NAMALWA (cell line): Measurements from ENCODE around the gene COL2A1.

ENCODE experiments used
- DNase-seq: peaks from one replicate; pipeline ENCODE4 v3.0.0-alpha.2; 2015; ENCODE audit warnings: low spot score

Gene COL2A1

DNA sequence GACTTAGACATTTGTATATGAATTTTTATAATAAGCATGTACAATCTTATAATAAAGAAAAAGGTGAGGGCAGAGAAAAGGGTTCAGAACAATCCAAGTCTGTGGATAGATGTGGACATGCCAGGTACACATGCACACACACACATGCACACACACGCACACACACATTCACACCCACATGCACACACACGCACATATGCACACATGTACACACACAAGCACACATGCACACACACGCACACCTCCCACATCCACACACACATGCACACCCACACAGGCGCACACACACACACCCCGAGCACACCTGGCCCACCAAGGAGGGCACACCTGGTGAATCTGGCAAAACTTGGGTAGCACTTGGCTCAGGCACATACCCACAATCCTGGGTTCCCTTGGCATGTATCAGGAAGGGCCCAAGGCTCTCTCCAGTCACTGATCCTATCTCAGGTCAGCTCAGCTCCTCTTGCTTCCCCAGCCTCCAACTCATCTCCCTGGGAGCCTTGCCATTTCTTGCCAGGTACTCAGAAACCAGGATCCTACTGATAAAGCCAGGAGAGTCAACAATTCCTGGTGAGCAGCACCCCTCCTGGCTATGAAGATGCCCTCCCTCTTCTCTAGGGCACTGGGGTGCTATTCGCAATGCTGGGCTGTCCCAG, 59.5 kb downstream of the COL2A1 start:
- DNase-seq: no peak

DNA sequence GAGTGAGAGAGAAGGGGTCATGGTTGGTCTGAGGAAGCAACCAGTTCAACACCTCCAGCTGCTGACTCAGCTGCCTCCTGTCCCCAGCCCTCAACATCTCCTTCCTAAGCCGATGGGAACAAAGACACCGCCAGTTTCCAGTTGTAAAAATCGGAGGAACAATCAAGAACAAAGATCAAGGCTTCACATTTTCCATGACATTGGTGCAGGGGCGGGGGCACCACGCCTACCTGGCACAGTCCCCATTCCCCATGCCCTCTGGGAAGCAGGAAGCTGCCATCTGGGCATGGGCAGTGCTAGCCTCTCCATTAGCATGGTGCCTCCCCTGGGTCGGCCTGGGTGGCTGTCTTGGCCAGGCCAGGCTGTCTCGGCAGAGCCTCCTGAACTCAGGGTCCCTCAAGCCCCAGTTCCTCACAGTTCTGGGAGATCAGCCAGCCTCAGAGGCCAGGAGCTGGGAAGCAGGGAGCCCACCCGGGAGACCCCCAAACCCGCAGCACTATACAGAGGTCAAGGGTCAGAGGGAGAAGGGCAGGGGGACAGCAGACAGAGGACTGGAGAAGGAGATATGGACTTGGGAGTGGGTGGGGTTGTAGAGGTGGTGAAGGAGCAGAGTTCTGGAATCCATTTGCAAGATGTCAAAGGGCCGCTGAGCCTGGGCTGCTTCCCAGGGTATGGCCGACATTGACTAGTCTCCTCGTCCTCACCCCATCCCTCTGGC, 60.5 kb downstream of the COL2A1 start:
- no peak for DNase-seq

DNA sequence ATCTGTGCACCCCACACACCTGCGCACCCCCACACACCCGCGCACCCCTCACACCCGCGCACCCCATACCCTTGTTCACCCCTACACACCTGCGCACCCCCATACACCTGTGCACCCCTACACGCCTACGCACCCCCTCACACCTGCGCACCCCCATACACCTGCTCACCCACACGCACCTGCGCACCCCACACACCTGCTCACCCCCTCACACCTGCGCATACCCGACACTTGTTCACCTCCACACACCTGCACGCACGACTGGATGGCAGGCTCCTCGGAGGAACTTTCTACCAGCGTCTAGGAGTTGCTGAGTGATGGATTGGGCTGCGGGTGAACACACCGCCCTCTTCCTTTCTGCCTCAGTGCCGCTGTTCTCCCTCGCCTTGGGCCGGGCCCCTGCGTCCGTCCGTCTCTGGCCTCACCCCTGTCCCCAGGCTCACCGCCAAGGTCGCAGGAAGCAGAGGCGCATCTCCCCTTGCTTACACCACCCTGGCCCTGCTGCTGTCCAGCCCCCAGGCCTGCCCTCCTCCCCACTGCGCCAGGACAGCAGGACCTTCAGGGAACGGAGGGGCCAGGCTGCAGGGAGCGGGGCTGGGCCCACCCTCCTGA, 61.6 kb downstream of the COL2A1 start:
- DNase-seq: no peak

DNA sequence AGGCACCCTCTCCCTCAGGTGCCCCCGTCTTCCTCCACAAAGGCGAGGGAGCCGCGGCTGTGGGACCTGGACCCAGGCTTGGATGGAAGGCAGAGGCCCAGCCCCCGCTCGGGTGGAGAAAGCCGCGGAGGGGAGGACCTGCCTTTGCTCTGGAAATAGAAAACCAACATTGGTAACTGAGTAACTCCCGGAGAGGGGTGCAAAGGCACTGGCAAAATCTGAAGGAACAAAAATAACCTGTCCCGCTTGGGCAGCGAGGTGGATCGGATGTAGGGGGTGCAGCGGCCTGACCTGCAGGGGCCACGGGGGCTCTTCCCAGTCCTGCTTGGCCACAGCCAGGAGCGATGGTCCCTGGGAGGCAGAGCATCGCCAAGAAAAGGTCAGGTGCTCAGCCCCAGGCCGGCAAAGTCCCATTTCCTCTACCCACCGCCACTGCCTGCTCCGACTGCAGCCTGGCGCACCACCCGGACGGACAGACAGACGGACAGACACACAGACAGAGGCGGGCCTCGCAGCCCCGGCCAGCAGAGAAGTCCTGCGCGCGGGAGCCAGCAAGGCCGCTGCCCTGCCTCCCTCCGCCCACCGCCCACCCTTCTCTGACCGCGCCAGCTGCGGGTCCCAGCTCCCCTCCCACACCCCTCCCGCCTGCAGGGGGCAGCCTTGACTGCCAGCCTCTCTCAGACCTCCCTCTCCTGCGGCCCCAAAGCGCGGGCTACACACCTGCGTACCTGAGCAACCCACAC, 62.2 kb downstream of the COL2A1 start:
- no peak for DNase-seq

DNA sequence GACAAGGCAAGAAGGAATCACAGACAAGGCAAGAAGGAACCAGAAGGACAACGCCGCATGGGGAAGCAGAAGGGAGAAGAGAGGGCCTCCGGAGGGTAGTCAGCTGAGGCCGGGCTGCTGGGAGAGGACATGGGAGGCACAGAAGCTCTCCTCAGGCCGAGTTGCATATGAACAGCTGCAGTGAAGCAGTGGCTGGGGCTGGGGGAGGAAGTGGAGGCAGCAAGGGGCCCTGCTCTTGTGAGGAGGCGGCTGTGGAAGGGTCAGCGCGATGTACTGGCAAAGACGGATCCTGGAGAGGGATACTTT, 62.8 kb downstream of the COL2A1 start:
- no peak for DNase-seq

DNA sequence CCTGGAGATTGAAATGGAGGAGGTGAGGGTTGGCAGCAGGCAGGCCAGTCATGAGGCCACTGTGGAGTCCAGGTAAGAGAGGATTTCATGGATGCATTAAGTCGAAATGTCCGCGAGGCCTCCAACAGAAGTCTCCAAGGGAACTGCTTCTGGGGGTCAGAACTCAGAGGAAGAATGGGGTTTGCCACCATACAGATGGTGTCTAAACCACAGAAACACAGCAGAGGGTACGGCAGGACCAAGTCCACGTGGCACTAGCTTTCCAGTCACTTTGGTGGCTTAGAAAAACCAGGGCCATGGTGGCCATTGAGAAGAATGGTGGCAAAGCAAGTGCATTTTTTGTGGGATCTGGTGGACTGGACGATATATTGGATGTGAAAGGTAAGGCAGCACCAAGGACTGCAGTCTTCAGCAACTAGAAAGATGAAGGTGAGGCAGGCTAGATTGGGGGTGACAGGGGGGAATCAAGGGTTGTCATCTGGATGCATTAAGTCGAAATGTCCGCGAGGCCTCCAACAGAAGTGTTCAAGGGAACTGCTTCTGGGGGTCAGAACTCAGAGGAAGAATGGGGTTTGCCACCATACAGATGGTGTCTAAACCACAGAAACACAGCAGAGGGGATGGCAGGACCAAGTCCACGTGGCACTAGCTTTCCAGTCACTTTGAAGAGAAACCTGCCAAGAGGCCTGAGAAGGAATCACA, 63.4 kb downstream of the COL2A1 start:
- no peak for DNase-seq

DNA sequence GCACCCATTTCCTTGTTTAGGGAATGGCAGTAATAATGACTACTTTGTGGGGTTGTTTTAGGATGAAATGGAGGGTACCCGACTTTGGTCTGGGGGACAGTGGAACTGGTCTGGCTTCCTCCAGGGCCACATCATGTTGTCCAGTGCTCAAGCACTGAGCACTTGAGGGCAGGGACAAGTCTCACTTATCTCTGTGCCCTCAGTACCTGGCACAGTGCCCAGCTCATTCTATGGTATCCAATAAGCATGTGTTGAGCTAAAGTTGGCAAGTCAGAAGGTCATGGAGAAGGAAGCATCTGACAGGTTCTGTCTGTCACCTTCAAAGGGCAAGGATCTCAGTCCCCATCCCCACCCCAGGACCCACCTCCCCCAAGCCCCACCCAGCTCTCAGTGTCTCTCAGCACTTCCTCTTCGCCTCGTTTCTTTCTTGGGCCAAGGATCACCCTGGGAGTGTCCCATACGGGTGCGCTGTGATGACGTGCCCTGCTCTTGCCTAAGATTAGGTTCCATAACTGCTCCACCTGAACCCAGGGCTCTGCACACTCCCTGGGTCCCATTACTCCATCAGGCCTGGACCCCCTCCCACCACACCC, 65.2 kb downstream of the COL2A1 start:
- DNase-seq: no peak

DNA sequence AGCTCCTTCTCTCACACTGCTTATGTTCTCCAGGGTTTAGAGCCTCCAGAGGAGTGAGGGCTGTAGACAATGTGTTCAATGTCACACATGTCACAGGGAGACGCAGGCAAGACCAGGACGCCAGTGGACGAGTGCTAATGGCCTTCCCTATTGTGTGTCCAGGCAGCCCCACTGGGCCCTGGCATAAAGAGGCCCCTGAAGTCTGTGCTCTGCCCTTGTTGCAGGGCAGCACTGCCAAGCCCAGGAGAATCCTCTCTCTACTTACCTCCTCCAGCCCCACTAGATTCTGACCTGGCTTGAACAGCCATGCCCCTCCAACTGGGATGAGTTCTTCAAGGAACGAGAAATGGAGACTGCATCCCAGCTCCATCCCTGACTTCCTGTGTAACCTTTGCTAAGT, 65.7 kb downstream of the COL2A1 start:
- no peak for DNase-seq

DNA sequence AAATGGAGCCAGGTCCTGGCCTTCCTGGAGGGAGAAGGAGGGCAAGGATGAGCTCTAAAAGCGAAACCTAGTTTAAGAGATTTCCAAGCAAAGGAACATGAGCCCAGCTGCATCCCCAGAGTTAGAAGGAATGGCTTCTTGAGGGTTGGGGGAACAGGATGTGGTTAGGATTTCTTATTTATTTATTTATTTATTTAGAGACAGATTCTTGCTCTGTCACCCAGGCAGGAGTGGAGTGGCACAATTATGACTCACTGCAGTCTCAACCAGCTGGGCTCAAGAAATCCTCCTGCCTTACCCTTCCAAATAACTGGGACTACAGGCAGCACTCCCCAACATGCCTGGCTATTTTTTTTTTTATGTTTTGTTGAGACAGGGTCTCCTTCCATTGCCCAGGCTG, 66.2 kb downstream of the COL2A1 start:
- no peak for DNase-seq

DNA sequence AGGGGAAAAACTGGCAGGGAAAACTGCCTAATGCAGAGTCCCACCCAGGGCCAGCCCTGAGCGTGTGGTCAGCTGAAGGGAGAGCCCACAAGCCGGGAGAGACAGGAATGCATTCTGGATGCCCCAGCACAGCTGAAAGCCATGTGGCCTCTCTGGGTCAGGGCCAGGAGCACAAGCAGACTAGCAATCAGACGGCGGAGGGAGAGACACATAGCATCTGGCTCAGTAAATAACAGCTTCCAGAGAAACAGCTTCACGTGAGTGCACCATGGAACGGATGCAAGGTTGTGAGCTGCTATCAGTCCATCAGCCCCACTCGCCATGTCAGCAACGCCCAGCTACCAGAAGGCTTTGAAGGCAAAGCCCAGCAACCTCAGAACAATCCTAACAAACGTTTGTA, 69.1 kb downstream of the COL2A1 start:
- DNase-seq: no peak

DNA sequence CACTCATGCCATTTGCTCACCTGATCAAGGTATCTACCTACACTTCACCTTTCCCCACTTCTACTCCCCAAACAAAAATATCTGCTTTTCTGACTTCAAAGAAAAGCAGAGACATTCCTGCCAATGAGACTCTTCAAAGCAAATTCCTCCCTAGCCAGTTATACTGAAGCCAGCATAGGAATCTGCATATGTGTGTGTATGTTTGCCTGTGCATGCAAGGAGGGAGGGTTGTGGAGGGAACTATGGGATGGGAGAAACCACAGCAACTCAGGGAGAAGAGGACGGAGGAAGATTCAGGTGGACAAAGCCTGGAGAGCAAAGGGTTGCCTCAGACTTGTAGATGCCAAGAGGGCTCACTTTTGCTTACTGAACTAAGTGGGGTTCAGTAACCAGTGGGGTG, 73.1 kb downstream of the COL2A1 start:
- no peak for DNase-seq

DNA sequence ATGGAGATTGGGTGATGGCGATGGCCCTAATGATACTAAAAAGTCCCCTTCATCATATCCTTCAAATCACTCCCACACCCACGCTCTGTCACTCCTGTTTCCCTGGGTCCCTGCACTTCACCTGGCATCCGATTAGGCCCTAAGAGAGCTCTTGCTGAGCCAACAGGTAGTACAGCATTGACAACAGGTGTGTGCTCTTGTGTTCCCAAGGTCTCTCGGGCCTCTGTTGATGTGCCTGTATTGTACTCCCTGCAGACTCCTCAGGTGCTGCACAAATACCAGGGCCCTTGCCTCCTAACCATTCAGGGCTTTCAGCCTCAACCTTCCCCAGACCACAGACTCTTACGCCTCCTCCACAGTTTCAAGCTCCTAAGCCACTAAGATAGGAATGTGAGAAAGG, 73.6 kb downstream of the COL2A1 start:
- DNase-seq: no peak

DNA sequence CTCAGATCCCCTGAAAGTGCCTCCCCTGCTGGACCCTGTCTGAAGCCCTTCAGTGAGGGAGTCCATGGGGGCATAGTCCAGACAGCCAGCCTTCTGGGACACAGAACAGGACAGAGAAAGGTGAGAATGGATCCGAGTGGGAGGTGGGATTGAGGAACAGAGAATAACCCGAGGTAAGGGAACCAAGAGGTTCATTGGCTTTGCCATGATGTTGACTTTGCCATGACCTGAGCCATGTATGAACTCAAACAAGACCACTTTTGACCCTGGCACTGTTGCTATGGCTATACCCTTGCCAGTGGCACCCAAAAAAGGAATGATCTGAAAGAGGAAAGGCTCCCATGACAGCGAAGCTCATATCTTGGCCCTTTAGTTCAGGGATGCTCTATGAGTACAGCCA, 76.9 kb downstream of the COL2A1 start:
- no peak for DNase-seq
